ENCODE results near the gene INCENP.
A peak's percentile ranks its signal among the peaks of the same experiment; 100 is the strongest.

INCENP gene

DNA sequence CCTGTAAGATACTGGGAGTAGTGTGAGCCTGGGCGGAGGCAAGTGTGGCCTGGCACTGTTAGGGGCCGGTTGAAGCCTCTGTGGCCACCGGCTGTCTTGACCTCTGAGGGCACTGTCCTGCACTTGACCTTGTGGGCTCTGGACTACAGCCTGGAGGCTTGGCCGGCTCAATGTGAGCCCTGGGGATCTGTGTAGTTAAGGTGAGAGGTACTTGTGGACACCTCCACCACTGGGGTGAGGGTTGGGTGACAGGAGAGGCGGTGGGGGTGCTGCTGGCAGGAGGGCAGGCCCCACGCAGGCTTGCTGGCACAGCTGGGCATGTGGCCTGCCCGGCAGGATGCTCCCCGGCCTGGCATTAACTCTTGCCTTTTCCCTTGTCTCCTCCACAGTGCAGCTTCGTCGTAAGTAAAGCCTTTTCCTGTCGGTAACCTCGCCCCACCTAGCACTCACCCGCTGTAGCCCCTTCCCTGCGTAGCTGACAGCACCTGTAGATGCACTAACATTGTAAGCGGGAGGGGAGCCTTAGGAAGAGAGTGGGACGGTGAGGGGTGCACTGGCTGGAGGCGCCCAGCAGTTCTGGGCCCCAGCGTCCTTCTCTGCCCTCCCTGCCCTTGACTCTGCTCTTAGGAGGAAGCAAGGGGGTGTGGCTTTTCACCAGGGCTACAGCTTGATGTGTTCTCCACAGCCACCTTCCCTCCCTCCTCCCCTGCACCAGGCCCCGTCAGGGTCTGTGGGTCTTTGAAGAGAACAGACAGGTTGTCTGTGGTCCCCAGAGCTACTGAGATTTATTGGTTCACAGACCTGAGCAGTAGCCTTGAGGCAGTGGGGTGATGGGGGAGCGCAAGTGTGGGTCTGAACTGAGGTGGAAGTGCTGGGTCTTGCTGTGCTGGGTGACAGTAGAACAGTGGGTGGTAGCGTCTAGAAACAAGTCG, 17.6 kb downstream of the INCENP start:
- DNase-seq = no peak

DNA sequence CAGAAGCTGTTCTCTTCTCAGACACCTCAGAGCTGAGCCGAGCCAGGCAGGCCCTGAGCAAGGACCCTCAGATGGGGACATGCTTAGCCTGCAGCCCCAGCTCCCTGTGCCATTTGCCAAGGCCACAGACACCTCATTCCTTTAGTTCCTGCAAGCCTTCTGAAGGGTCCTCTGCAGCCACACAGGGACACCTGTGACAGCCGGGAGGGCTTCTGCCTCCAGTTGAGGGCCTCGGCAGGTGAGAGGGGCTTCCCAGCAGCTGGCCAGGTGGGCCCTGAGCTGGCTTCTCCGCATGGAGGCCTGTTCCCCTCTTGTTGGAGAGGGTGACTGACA, 18.2 kb downstream of the INCENP start:
- DNase-seq = no peak

DNA sequence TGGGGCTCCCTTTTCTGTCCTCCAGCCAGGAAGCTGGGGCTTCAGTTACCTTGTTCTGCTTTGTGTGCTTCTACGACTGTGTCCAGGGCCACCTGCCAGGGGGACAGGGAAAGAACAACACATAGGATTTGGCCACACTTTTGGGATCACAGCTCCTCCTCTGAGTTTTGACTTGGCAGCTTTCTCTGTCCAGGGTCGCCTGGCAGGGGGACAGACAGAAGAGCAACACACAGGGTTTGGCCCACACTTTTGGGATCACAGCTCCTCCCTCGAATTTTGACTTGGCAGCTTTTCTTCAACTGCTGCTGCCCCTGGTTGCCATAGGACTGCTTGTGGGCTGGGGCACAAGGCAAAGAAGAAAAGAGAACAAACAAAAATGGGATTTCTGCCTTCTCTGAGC, 19.1 kb downstream of the INCENP start:
- DNase-seq = no peak

DNA sequence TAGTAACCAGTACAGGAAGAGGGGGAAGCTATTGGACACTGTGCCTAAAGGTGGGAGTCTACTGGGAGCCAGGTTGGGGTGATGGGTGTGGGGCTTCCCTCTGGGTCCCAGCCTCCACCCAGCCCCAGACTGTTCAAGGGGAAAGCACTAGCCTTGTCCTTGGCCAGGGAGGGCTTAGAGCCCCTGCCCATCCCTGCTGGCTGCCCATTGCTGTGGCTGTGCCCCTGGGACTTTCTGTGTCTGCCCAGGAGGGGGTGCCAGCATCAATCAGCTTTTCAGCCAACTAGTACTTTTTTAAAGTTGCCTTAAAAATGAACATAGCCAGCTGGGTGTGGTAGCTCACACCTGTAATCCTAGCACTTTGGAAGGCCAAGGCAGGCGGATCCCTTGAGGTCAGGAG, 19.9 kb downstream of the INCENP start:
- no peak for DNase-seq

DNA sequence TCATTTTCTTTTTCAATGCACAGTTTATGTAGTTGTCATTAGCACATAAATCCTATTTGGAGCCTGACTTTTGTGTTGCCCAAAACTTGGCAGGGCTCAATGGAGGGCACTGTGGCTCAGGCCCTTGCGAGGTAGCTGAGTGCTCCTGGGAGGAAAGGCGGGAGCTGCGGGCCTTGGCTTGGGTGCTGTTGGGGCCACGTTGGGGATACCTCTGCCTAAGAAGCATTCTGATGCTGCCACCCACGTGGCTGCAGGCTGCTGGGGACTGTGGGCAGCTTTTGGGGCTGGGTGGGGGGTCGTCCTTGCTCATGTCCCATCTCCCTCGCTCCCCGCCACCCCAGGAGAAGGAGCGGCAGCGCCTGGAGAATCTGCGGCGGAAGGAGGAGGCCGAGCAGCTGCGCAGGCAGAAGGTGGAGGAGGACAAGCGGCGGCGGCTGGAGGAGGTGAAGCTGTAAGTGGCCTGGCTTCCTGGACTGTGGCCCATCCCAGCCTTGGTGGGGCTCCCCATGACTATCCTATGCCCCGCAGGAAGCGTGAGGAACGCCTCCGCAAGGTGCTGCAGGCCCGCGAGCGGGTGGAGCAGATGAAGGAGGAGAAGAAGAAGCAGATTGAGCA, 20.9 kb downstream of the INCENP start:
- no peak for DNase-seq

DNA sequence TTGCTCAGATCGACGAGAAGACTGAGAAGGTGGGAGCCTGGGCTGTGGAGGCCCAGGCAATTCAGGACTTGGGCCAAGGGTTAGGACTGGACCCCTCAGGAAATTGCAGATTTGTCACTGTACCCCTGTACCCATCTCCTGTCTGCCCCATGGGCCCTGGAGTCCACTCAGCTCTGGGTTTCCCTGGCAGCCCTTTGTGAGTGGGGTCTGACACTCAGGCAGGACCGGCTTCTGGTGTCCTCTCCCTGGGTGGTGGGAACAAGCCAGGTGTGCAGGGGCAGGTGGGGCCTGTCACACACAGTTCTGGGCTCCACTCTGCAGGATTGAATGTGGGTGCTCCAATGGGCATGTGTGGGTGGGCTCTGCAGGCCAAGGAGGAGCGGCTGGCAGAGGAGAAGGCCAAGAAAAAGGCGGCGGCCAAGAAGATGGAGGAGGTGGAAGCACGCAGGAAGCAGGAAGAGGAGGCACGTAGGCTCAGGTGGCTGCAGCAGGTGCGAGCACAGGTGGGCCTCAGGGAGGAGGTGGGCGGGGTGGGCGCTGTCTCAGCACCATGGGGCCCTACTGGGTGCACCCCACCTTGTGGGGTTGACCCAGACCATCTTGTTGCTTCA, 21.6 kb downstream of the INCENP start:
- no peak for DNase-seq

DNA sequence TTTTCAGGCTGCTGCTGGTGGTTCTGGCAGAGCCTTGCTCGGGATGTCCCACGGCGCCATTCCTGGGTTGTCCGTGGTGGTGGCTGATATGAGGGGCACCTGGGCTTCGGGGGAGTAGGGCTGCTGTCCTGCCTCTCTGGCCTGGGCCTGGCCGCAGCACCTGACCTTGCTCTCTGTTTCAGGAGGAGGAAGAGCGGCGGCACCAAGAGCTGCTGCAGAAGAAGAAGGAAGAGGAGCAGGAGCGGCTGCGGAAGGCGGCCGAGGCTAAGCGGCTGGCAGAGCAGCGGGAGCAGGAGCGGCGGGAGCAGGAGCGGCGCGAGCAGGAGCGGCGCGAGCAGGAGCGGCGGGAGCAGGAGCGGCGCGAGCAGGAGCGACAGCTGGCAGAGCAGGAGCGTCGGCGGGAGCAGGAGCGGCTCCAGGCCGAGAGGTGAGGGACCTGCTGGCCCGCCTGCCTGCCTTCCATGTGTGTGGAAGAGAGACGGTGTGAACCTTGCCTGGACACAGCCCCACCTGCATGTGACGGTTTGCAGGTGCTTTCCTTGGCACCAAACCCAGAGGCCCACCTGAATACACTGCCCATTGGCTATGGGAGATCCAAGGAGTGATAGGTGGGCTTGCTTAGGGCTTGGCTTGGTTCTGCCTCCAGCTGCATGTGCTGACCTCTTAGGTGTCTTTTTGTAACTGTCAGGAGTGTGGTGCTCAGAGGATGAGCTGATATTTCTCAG, 22.8 kb downstream of the INCENP start:
- no peak for DNase-seq

DNA sequence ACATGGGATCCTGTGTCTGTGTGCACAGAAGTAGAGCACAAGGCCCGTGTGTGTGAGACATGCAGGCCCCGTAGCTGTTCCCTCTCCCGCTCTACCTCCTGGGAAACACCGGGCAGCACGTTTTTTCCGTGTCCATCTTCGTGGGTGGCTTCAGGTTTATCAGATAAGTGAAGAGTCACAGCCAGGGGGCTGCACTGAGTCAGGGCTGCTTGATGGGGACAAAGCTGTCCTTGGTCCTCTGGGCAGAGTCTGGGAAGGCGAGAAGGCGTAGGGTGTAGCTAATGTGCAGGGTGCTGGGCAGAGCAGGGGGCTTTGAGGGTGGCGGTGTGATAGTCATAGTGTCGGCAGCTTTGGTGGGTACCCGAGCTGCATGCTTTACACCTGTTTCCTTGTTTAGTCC, 23.7 kb downstream of the INCENP start:
- no peak for DNase-seq

DNA sequence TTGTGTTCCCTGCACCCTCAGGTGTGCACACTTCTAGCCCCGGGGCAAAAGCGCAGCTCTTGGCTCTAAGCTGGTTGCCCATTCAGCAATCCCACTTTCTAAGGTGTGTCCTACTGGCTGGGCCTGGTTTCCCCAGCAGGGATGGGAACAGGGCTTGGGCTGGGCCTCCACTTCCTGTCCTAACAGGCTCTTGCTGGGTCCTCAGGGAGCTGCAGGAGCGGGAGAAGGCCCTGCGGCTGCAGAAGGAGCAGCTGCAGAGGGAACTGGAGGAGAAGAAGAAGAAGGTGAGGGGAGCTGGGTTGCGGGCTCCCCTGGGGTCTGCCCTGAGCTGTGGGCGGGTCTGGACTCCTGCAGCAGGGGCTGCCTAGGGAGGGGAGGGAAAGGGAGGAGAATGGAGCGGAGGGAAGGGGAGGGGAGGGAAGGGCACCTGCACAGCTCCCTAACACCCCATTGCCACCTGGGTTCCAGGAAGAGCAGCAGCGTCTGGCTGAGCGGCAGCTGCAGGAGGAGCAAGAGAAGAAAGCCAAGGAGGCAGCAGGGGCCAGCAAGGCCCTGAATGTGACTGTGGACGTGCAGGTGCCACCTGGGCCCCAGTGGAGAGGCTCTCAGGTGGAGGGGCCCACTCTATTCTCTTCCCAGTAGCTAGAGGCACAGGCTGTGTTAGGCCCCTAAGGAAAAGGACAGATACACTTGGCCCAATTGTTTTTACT, 24.6 kb downstream of the INCENP start:
- no peak for DNase-seq

DNA sequence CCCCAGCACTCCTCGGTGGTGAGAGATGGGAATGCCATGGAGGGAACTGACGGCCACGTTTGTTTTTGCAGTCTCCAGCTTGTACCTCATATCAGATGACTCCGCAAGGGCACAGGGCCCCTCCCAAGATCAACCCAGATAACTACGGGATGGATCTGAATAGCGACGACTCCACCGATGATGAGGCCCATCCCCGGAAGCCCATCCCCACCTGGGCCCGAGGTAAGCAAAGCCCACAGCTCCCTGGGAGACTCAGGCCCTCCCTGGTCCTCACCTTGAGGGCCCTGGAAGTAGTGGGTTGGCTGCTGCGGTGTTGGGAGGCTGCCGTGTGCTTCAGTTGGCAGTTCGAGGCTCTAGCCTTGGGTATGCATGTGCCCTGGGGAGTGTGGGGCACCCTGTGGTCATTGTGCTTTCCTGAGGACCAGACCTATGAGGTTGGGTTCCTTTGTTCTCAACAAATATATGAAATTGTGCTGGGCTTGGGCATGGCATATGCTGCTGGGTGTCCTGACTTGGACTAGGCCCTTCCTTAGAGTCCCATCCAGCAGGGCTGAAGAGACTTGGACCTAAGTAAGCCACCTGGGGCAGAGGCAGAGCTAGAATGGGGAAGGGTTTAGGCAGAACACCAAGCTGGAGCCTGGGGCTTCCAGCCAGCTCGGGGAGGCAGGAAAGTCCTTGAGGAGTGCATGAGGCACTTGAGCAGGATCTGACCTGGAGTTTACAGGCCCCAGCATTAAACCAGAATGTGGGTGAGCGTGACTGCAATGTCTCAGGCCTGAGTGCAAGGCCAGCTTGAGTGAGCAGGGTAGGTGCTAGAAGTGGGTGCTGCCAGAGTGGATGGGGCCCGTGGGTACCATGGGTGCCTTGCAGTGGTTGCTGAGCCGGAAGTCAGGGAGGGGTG, 26.4 kb downstream of the INCENP start:
- no peak for DNase-seq

DNA sequence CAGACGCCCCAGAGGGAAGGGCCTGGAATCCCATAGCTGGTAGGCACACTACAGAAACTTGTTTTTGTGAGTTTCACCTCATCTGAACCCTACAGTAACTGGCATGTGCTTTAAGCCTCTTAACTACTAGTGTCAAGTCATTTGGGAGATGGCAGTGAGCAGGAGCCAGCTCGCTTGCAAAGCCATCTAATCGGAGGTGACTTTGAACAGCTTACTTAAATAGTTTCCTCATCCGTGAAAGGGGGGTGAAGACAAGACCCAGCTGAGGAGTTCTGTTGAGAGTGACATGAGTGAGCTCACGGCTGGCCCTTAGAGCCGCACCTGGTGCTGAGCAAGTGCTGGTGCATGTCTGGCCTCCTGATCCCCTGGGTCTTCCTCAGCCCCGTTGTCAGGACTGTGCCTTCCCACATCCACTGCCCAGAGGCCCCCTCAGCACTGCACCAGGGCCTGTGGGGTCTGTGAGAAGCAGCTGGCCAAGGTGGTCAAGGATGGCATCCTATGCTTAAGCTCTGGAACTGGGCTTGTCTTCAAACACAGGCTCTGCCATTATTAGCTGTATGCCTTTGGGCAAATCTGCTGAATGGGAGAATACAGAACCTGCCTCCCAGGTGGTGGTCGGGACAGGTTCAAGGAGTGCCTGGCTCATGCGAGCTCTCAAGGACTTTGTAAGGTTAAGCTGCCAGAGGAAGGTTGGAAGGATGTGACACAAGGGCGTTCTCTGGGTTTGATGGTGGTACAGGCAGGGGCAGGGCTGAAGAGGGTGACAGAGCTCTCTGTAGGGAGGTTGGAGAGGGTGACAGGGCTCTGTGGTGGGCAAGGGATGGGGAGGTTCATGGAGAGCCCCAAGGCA, 27.3 kb downstream of the INCENP start:
- no peak for DNase-seq

DNA sequence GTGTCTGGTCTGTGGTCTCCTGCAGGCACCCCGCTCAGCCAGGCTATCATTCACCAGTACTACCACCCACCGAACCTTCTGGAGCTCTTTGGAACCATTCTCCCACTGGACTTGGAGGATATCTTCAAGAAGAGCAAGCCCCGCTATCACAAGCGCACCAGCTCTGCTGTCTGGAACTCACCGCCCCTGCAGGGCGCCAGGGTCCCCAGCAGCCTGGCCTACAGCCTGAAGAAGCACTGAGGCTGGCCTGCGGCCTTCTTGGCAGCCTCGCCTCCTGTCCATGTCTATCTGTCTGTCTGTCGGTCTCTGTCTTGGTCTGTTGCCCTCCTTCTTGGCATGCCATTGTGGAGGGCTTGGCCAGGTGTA, 27.9 kb downstream of the INCENP start:
- DNase-seq = no peak

DNA sequence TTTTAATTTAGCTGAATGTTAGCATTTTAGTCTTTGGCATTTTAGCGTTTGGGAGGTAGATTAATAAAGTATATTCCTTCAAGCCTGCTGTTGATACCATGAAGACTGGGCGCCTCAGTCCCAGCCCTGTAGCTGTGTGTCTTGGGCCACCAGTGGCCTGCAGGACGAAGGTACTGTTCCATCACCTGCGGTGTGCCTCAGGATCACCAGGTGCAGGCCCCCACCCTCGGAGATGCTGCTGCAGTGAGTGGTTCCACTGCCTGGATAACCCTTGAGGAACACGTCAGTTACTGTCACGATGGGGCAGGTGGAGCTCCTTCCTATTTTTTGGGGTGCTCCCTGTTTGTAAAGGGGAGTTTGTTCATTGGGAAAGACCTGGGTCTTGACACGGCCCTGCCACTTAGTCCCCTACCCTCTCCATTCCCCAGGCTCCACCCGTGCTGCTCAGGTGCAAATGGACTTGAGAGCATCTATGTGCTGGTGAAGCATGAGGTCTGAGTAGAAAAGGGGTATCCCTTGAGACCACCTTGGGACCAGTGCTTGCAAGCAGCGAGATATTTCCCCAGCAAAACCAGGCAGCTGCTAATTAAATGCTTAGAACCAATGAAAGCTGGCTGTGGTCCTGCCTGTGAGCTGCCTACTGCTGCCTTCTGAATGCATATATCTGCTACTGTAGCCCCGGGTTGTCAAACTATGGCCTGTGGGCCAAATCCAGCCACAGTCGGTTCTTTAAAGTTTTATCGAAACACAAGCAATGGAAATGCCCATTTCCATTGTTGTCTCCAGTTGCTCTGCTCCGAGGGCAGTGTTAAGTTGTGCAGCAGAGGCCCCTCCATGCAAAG, 28.7 kb downstream of the INCENP start:
- no peak for DNase-seq

DNA sequence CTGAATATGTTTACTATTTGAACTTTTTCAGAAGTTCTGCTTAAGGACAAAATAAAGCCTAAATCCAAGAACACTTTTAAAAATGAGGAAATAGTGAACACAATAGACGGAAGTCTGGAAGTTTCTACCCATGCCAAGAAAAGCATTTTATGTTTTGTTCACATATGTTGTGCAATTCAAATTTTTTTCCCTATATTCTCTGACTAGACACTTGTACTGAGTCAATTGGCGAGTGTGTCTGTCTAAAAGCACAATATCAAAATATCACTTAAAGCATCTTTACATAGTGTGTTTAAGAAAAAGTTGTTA, 29.2 kb downstream of the INCENP start:
- DNase-seq = no peak

DNA sequence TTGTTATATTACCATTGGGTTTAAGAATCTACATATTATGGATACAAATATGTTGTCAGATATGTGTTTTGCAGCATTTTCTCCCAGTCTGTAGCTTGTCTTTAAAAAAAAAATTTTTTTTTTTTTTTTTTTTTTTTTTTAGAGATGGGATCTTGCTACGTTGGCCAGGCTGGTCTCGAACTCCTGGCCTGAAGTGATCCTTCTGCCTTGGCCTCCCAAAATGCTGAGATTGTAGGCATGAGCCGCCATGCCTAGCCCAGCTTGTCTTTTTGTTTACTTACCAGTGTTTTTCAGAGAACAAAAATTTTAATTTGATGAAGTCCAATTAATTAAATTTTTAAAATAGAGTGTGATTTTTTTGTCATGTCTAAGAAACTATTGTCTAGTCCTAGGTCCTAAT, 29.8 kb downstream of the INCENP start:
- DNase-seq = no peak

DNA sequence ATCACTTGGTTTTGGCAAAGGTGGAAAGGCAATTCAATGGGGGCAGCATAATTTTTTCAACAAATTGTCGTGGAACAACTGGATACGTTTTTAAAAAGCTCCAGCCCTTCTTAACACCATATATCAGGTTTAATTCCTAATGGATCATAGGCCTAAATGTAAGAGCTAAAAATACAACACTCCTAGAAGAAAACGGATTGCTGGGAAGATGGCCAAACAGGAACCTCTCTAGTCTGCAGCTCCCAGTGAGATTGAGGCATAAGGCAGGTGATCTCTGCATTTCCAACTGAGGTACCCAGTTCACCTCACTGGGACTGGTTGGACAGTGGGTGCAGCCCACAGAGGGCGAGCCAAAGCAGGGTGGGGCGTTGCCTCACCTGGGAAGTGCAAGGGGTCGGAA, 33.8 kb downstream of the INCENP start:
- no peak for DNase-seq

DNA sequence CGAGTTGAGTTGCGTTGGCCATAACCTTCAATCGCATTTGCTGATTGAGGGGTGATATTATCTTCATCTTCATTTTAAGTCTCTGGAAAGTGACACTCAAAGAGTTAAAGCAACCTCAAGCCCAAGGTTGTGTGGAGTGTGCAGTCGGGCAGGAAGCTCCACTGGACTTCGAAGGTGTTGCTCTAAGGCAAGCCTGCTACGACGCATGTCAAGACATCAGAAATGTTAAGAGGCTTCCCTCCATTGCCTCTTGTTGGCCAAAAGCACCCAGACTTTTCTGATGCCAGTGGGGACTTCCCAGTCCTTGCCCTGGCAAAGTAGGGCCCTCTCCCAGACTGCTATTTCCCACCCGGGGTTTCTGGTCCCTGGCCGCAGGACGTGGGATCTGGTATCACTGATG, 42.6 kb downstream of the INCENP start:
- no peak for DNase-seq

DNA sequence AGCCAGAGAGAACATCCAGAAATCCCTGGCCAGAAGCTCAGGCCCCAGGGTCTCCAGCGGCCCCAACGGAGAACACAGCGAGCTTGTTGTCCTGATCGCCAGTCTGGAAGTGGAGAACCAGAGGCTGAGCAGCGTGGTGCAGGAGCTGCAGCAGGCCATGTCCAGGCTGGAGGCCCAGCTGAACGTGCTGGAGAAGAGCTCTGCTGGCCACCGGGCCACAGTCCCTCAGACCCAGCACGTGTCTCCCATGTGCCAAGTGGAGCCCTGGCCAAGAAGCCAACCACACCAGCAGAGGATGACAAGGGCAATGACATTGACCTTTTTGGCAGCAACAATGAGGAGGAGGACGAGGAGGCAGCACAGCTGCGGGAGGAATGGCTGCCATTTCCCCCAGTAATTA, 45.6 kb downstream of the INCENP start:
- no peak for DNase-seq

DNA sequence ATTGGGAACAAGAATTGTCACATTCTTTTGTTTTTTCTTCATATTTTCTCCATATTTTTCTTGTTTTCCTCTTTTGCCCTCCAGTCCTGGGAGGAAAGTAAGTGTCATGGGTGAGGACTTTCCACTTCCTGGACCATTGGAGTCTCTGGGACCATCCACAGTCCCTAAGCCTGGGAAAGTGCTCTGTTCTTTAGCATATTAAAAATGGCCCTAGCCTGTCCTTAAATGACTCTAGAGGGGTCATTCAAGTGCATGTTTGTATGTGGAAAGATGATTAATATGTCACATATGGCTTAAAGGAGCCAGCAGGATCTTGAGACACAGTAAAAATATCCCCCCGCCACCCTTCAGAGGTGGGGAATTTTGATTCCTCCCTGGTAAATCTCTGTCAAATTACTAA, 46.1 kb downstream of the INCENP start:
- DNase-seq = no peak

DNA sequence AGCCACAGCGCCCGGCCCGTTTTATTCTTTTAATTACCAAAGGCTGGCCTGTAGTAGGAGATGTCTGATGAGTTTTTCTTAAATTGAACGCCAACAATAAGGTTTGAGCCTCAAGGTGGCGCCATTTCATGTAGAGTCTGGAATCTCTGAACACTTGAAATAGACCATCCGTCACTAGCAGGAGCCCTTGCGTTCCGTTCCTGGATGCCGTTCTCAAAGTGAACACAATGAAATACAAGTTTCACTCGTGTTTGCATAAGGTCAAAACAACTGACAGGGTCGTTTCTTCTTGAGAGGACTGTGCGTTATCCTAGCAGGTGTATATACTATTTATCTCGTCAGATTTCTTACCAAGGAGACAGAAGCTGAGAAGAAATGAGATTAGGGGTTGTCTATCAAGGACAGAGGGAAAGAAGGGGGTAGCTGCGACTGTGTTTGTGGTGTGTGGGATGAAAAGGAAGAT, 47.5 kb downstream of the INCENP start:
- DNase-seq = peak; percentile 54

Data from central memory CD4-positive, alpha-beta T cell (primary cell).